ENCODE measurements around the gene GCGR.

DNA sequence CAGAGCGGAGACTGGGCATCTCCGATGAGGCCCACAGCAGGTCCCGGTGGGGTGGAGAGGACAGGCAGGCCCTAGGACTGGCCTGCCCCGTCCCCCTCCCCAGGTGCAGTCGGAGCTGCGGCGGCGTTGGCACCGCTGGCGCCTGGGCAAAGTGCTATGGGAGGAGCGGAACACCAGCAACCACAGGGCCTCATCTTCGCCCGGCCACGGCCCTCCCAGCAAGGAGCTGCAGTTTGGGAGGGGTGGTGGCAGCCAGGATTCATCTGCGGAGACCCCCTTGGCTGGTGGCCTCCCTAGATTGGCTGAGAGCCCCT is 9.4 kb downstream of the GCGR start:
- no peak for TF ChIP-seq MAFK (conservative IDR thresholded peaks at IDR 0.05 in 1 of 2, IDR thresholded peaks at IDR 0.05 in 1 of 2; ENCODE audit: low read length in 2 of 2)
- TF ChIP-seq KAT2B (IDR thresholded peaks at IDR 0.05; ENCODE audit: borderline replicate concordance, low read depth, low read length), result no peak

All from HepG2 (cell line).